SK-N-MC (cell line): ENCODE measurements around the gene PRPSAP1.

Source experiments
- EZH2 ChIP-seq: fragments of 200-600 bp; sonication (generic); IDR thresholded peaks from one replicate; pipeline ENCODE4 v1.6.1; 2017; ENCODE audit warnings: antibody characterized with exemption
- POLR2AphosphoS5 ChIP-seq: IDR thresholded peaks from 2 replicates; pipeline ENCODE4 v1.6.1; 2012; ENCODE audit warnings: mild to moderate bottlenecking, low read depth, low read length, borderline replicate concordance

DNA sequence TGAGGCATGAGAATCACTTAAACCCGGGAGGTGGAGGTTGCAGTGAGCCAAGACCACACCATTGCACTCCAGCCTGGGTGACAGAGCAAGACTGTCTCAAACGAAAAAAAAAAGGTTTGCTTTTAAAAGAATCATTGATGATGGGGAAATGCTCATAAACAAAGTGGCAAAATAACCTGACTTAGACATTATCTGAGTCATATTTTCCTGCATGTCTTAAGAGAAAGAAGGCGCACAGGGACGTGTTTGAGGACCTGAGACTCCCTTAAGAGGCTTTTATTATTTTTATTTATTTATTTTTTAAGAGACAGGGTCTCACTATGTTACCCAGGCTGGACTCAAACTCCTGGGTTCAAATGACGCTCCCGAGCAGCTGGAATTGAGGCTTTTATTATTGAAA lies 5.7 kb upstream of the PRPSAP1 start:
- TF ChIP-seq EZH2 (no peak), POLR2AphosphoS5 (no peak)
